ENCODE data around the gene CD276. TPM values are rescaled to one million over a fixed set of nuclear protein-coding genes. Genes with fewer than 3 reads are reported as not detected.

Gene CD276
- total and polyA plus RNA-seq, 2 donors: 40.6 to 55.4 TPM

DNA sequence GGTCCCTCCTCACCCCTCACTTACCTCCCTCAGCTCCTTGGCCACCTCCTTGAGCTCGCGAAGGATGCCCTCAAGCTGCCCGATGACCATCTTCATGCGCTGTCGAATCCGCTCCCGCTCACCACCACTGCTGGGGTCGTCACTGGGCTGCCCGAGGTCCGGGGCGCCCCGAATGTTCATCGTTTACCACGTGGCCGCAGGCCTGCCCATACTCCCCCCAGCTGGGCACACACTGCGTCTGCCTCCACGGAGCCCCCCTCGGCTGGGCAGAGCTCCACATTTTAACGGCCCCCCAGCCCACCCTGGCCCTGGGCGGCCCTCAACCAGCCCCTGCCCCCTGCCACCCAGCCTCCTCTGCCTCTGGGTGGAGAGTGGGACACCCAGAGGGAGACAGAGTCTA, 66.8 kb downstream of the CD276 start:
- no peak for DNase-seq (ENCODE audit: extremely low spot score)
- Histone ChIP-seq H3K27ac (ENCODE audit: low read depth) (no peak overlapping the region), H3K4me1 (ENCODE audit: insufficient read depth) (no peaks in the 10 kb centered on the region), H3K36me3 (ENCODE audit: insufficient read depth) (no peaks in the 10 kb centered on the region), H3K4me3 (ENCODE audit: low read depth, low read length) (no peak overlapping the region)
- 86% methylated on average over 20 of the region's 20 CpGs for WGBS

DNA sequence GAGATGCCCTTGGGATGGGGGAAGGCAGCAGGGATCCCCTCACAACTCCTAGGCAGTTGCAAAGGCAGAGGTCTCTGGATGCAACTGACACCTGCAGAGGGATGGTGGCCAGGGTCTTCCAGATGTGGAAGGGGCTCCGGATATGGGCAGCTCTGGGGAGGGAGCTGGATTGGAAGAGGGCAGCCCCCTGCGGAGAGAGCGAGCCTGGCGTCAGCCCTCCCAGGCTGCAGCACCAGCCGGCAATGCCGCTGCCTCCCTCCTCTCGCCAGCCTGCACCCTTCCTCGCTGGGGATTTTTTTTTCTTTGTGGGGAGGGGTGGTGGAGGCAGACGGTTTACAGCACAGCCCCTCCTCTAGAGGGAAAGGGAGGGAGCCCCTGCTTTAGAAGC, 67.3 kb downstream of the CD276 start:
- H3K27ac ChIP-seq (ENCODE audit: low read depth): no peak overlapping the region
- no peak for DNase-seq (ENCODE audit: extremely low spot score)
- peak overlapping the region; percentile 55 for H3K4me3 ChIP-seq (ENCODE audit: low read depth, low read length)
- H3K36me3 ChIP-seq (ENCODE audit: insufficient read depth): no peaks in the 10 kb centered on the region
- 17% methylated on average over 9 of the region's 9 CpGs for WGBS
- no peaks in the 10 kb centered on the region for H3K4me1 ChIP-seq (ENCODE audit: insufficient read depth)

DNA sequence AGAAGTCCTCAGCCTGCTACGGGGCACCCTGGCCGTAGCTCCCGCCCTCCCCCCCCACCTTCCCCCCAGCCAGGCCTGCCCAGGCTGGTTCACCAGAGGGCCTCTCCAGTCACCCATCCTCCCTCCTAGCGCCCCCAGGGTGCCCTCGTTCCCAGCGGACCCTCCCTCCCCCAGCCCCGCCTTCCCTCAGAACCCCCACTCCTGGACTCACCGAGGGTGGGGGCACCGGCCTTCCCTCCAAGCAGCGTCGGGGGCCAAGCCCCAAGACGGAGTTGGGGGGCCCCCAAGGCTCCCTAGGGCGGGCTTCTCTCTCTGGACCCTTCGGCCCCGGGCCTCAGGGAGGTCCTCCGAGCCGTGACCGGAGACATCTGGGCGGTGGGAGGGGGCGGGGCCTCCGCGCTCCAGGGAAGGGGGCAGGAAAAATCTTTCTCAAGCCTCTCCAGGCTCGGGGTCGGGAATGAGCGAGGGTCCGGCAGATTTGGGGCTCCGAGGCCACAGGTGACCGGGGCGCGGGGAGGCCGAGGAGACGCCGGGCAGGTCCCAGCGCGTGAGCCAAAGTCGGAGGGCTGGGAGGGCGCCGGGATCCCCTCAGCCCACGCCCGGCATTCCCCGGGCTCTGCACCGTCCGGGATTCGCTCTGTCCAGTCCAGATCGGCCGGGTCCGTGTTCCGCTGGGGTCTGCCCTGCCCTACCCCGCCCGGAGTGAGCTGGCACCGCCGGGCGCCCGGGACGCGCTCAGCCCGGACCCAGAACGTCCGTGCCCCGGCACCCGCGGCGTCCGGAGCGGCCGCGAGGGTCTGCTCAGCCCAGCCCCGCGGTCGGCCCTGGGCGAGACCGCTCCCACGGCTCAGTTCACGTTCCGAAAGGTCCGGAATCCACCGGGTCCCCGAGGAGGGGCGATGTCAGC, 68.0 kb downstream of the CD276 start:
- WGBS: under 1% methylated on average over 79 of the region's 79 CpGs
- H3K4me3 ChIP-seq (ENCODE audit: low read depth, low read length): peak overlapping the region; percentile 55
- no peaks in the 10 kb centered on the region for H3K36me3 ChIP-seq (ENCODE audit: insufficient read depth)
- DNase-seq (ENCODE audit: extremely low spot score): no peak
- no peak overlapping the region for H3K27ac ChIP-seq (ENCODE audit: low read depth)
- no peaks in the 10 kb centered on the region for H3K4me1 ChIP-seq (ENCODE audit: insufficient read depth)

DNA sequence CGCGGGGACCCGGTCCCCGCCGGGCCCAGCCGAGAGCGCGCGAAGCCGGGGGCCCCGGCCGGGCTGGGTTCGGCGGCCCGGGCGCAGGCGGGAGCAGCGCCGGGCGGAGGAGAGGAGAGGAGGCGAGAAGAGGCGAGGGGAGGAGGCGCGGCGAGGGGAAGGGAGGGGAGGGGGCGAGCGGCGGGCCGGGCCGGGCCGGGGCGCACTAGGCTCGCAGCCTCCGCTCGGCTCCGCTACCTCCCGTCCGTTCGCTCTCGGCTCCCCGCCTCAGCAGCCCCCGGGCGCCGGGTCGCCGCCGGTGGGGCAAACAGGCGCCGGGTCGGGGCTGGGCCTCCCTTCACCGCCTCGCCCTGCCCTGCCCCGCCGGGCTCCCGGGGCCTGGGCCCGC, 68.6 kb downstream of the CD276 start:
- Histone ChIP-seq H3K36me3 (ENCODE audit: insufficient read depth) (no peaks in the 10 kb centered on the region), H3K27ac (ENCODE audit: low read depth) (no peak overlapping the region), H3K4me1 (ENCODE audit: insufficient read depth) (no peaks in the 10 kb centered on the region), H3K4me3 (ENCODE audit: low read depth, low read length) (peak overlapping the region; percentile 55)
- WGBS: under 1% methylated on average over 50 of the region's 56 CpGs
- no peak for DNase-seq (ENCODE audit: extremely low spot score)

DNA sequence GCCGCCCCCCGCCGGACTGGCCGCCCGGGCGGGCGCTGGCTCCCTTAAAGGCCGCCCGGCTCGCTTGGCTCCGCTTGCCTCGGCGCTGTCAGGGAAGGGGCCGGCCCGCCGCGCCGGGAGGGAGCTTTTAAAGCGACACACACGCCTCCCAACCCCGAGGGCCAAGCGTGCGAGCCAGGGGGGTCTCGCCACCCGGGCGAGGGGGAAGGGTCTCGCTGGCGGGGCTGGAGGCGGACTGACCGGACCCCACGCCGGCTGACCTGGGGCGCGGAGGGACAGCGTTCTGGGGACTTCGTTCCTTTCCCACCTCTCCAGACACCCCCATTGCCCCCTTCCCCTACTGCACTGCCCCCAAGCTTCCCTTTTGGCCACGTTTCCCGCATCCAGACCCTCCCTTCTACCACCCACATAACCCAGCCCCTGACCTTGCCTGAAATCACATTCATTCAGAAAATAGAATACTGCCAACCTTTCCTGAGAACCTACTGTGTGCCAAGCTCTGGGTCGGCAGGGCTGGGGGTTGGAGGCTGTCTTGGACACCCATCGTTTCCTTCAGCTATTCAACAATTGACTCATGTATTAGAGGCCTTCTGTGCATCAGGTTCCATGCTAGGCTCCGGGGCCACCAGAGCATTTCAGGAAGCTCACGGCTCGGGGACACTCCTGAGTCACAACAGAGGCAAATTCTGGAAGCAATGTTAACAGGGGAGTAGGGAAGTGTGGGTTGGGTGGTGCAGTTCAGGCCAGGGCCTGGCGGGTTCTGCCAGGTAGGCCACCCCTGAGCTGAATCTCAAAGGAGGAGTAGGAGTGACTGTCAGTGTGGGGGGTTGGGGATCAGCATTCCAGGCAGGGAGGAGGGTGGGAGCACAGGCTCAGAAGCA, 69.3 kb downstream of the CD276 start, which contains the start of gene INSYN1:
Gene INSYN1 (minus strand): TSS at position 102 of the 881 bp plus-strand sequence. CDS start 2,221 bp downstream, outside the sequence.
- Histone ChIP-seq H3K4me1 (ENCODE audit: insufficient read depth) (no peaks in the 10 kb centered on the region), H3K4me3 (ENCODE audit: low read depth, low read length) (peak within 1 kb of the TSS; percentile 55), H3K36me3 (ENCODE audit: insufficient read depth) (no peaks in the 10 kb centered on the region), H3K27ac (ENCODE audit: low read depth) (no peak within 1 kb of the TSS)
- WGBS: 11% methylated on average over 44 of the region's 44 CpGs
- DNase-seq (ENCODE audit: extremely low spot score): no peak

DNA sequence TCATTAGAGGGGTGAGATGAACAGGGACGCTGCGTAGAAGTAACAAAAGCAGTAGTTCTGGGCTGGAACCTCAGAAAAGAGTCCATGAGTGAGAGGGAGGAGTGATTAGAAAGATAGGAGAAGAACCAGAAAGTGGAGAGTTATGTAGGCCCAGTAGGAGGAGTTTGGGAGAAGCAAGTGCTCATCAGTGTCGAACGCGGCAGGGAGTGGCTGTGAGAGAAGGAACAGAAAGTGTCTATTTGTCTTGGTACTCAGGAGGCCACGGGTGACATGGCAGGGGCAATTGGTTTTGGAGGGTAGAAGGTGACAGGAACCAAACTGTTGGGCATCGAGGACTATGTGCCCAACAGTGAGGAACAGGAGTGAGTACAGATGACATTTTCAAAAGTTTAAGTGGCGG, 70.3 kb downstream of the CD276 start:
- DNase-seq (ENCODE audit: extremely low spot score): no peak
- no peak overlapping the region for H3K27ac ChIP-seq (ENCODE audit: low read depth)
- no peaks in the 10 kb centered on the region for H3K36me3 ChIP-seq (ENCODE audit: insufficient read depth)
- H3K4me3 ChIP-seq (ENCODE audit: low read depth, low read length): no peak overlapping the region
- H3K4me1 ChIP-seq (ENCODE audit: insufficient read depth): no peaks in the 10 kb centered on the region
- 74% methylated on average over 8 of the region's 8 CpGs for WGBS

DNA sequence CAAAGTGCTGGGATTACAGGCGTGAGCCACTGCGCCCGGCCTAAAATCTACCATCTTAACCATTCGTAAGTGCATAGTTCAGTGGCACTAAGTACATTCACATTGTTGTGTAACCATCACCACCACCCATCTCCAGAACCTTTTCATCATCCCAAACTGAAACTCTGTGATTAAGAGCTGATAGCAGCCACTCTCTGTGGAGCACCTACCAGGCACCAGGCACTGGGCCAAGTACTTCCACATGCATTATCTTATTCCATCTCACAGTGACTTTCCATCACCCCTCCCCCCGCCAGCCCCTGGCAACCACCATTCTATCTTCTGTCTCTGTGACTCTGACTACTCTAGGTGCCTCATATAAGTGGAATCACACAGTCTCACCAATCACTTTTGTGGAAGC, 71.3 kb downstream of the CD276 start:
- 91% methylated on average over 5 of the region's 5 CpGs for WGBS
- Histone ChIP-seq H3K4me1 (ENCODE audit: insufficient read depth) (no peaks in the 10 kb centered on the region), H3K27ac (ENCODE audit: low read depth) (no peak overlapping the region), H3K36me3 (ENCODE audit: insufficient read depth) (no peaks in the 10 kb centered on the region), H3K4me3 (ENCODE audit: low read depth, low read length) (no peak overlapping the region)
- DNase-seq (ENCODE audit: extremely low spot score): no peak

DNA sequence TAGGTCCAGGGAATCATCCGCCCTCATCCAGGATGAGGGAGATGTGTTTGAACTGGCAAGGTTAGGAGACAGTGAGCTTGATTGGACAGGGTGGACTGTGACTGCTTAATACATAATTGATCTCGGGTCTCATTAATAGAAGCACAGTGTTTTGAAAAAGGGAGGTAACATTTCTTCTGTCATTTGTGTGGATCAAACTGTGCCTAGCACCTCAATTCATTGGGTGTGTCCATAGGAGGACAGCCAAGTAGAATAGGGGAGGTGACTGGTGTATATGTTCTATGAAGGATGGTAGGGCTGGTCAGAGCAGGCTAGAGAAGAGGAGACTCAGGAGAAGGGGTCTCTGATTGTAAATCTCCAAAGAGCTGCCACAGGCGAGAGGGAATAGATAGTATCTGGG, 71.8 kb downstream of the CD276 start:
- Histone ChIP-seq H3K27ac (ENCODE audit: low read depth) (no peak overlapping the region), H3K4me3 (ENCODE audit: low read depth, low read length) (no peak overlapping the region), H3K4me1 (ENCODE audit: insufficient read depth) (no peaks in the 10 kb centered on the region), H3K36me3 (ENCODE audit: insufficient read depth) (no peaks in the 10 kb centered on the region)
- 96% methylated on average over 3 of the region's 3 CpGs for WGBS
- DNase-seq (ENCODE audit: extremely low spot score): no peak

DNA sequence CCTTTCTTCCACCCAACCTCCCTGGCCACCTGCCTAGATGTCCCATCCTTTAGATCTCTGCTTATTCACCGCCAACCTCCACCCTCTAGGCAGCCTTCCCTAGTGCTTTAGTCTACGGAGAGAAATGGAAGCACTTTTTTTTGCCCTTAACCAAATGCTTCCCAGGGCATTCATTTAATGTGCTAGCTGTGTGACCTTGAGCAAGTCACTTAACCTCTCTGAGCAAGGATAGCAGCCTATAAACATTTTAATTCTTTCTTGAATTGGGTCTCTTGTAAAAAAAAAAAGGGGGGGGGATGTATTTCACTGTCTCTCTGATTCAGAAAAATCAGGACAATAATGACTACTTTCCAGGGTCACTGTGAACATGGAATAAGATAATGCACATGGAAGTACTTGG, 72.2 kb downstream of the CD276 start:
- 69% methylated on average over 2 of the region's 2 CpGs for WGBS
- Histone ChIP-seq H3K36me3 (ENCODE audit: insufficient read depth) (no peaks in the 10 kb centered on the region), H3K4me1 (ENCODE audit: insufficient read depth) (no peaks in the 10 kb centered on the region), H3K27ac (ENCODE audit: low read depth) (no peak overlapping the region), H3K4me3 (ENCODE audit: low read depth, low read length) (no peak overlapping the region)
- no peak for DNase-seq (ENCODE audit: extremely low spot score)

DNA sequence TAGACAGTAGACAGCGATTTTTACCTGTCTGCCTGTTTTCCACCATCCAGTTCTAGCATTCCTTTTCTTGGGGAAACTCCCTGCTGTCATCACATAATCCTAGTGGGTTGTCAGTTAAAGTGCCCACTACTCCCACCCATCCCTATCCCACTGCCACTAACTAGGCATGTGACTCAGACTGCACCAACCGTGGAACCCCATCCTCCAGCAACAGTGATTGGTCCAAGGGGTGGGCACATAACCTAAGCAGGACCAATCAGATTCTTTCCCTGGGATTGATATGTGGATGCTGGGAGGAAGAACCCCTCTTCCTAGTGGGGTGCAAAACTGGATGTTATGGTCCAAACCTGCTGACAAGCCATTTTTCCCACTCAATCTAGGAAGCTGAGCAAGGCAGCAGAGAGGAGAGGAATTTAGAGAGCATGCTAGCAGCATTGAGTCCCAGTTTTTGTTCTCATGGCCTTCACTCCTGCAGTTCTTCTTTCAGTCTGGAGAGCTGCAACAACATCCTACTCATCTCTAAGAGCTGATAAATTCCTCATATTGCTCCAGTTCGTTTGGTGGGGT, 72.8 kb downstream of the CD276 start:
- no peak overlapping the region for H3K27ac ChIP-seq (ENCODE audit: low read depth)
- WGBS: 63% methylated on average over 3 of the region's 3 CpGs

DNA sequence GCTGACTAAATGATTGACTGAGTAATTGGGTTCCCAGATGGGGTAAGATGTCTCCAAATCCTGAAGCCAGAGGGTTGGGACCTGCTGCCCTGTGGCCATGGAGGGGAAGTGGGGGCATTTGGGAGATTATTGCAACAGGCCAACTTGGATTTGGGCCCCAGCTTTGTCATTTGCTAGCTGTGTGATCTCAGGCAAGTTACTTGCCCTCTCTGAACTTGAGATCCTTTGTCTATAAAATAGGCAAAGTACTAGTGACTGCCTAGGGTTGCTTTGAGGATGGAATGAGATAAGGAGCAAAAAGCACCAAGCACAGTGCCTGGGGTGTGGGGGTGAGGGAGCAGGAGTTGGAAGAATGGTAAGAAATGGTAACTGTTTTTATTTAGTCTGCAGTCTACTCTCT, 73.4 kb downstream of the CD276 start:
- H3K4me3 ChIP-seq (ENCODE audit: low read depth, low read length): no peak overlapping the region
- no peak overlapping the region for H3K27ac ChIP-seq (ENCODE audit: low read depth)
- DNase-seq (ENCODE audit: extremely low spot score): no peak
- H3K36me3 ChIP-seq (ENCODE audit: insufficient read depth): no peaks in the 10 kb centered on the region
- H3K4me1 ChIP-seq (ENCODE audit: insufficient read depth): no peaks in the 10 kb centered on the region

More for the DNA sequence above, 72.8 kb downstream of the CD276 start:
- no peak overlapping the region for H3K4me3 ChIP-seq (ENCODE audit: low read depth, low read length)
- no peak for DNase-seq (ENCODE audit: extremely low spot score)
- no peaks in the 10 kb centered on the region for H3K36me3 ChIP-seq (ENCODE audit: insufficient read depth)
- no peaks in the 10 kb centered on the region for H3K4me1 ChIP-seq (ENCODE audit: insufficient read depth)

DNA sequence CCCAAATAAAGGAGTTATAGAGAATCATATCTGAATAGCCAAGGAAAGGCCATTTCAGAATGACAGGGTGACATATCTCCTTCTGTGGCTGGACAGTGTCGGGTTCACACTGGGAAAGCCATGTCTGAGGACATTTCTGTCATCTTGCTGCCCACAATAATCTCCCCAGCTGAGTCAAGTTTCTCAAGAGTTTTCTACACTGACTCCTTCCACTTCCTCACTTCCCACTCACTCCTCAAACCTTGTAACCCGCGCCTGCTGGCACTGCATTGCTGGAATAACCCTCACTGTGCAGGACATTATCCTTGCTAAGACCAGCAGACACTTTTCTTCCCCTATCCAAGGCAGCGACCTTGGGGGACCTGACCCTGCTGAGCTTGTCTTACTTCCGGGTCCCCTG, 74.3 kb downstream of the CD276 start:
- DNase-seq (ENCODE audit: extremely low spot score): no peak
- Histone ChIP-seq H3K27ac (ENCODE audit: low read depth) (no peak overlapping the region), H3K36me3 (ENCODE audit: insufficient read depth) (no peaks in the 10 kb centered on the region), H3K4me1 (ENCODE audit: insufficient read depth) (no peaks in the 10 kb centered on the region), H3K4me3 (ENCODE audit: low read depth, low read length) (no peak overlapping the region)
- WGBS: 72% methylated on average over 5 of the region's 5 CpGs

DNA sequence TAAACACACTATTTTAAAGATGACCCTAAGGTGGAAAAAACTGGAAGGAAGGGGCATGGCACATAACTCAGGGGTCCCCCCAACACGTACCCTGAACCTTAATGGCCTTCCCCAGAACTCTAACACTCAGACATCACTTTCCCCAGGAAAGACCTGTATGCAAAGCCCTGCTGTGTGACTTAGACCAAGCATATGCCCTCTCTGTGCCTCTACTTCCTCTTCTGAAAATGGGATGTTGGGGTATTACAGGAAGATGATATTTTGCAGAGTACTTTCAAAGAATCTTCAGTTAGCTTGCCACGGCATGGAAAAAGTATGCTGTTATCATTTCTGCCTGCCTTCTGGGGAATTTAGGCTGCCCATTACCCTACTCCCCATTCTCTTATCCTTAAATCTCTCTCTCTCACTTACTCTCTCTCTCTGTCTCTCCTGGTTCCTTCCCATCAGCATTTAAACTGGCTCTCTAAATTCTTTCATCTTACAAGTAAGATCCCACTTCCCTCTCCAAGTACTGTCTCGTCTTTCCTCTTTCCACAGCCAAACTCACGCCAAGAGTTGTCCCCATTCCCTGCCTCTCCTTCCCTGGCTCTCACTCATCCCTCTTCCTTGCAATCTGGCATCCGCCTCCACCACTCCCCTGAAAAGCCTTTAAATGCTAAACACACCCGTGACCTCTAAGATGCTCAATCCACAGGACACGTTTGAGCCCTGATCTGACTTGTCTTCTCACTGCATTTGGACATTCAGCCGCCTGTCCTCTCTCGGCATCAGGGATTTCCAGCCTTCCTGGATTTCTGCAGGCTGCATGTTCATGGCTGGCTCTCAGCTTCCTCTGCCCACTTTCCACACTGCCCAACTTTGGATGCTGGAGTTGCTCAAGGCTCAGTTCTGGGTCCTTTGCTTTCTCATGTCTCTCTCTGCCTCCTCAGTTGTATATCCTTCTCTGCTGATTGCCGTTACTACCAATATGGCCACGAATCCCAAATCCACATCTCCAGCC, 76.4 kb downstream of the CD276 start:
- no peaks in the 10 kb centered on the region for H3K36me3 ChIP-seq (ENCODE audit: insufficient read depth)
- H3K27ac ChIP-seq (ENCODE audit: low read depth): no peak overlapping the region
- H3K4me1 ChIP-seq (ENCODE audit: insufficient read depth): no peaks in the 10 kb centered on the region
- DNase-seq (ENCODE audit: extremely low spot score): no peak
- H3K4me3 ChIP-seq (ENCODE audit: low read depth, low read length): no peak overlapping the region
- 48% methylated on average over 11 of the region's 11 CpGs for WGBS
